Mammary epithelial cell (primary cell): Measurements from ENCODE around the gene CFAP210.

Source experiments
- EZH2 ChIP-seq: IDR thresholded peaks from 2 replicates; pipeline ENCODE4 v1.6.1; 2012; ENCODE audit warnings: low read length, inconsistent platforms, borderline replicate concordance
- TF ChIP-seq, protein P1 (sequence below), 2 donors: IDR thresholded peaks in 1 of 2; conservative IDR thresholded peaks in 1 of 2; 2 replicates each; pipeline ENCODE4 v1.5.1; 2011 to 2012; ENCODE audit warnings: inconsistent platforms in 2 of 2, low read length in 2 of 2, mild to moderate bottlenecking in 2 of 2, control low read depth in 1 of 2, low read depth in 1 of 2; ENCODE audit not compliant: insufficient read depth in 1 of 2; ENCODE audit errors: extremely low read depth in 1 of 2

DNA sequence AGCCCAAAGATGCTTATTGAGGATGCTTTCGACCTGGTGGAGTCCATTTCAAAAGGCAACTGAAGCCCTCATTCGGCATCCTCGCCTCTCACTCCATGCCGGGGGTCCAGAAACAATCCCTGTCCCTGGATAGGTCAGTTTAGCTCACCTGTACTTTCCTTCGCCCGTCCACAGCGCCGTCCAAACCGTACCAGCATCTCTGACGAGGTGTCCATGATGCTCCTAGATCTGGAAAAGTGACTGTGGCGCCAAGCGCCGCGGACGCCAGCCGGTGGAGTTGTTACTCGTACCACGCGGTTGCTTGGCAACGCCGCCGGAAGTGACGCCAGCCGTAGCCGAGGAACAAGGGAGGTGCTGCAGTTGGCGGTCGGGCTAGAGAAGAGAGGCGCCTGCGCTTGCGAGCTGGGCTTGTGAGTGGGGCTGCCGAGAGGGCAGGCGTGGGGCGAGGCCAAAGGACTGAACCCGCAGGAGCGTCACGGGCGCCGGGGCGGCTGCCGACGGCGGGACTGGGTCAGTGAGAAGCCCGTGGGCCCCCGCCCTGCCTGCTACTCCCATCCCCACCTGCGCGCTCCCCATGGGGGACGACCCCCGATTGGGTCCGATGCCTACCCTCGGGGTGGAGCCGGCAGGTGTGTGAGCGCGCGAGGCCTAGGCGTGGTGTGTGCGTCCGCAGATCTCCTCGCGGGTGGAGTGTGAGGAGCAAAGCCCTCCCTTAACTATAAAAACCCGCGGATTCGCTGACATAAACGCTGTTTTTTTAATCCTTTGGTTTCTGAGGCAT, at the start of gene CFAP210, which contains the start of gene PHOSPHO2:
- TF ChIP-seq, protein P1, sequence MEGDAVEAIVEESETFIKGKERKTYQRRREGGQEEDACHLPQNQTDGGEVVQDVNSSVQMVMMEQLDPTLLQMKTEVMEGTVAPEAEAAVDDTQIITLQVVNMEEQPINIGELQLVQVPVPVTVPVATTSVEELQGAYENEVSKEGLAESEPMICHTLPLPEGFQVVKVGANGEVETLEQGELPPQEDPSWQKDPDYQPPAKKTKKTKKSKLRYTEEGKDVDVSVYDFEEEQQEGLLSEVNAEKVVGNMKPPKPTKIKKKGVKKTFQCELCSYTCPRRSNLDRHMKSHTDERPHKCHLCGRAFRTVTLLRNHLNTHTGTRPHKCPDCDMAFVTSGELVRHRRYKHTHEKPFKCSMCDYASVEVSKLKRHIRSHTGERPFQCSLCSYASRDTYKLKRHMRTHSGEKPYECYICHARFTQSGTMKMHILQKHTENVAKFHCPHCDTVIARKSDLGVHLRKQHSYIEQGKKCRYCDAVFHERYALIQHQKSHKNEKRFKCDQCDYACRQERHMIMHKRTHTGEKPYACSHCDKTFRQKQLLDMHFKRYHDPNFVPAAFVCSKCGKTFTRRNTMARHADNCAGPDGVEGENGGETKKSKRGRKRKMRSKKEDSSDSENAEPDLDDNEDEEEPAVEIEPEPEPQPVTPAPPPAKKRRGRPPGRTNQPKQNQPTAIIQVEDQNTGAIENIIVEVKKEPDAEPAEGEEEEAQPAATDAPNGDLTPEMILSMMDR (conservative IDR thresholded peaks at IDR 0.05 in 1 of 2, IDR thresholded peaks at IDR 0.05 in 1 of 2; ENCODE audit: extremely low read depth in 1 of 2, insufficient read depth in 1 of 2, low read depth in 1 of 2, low read length in 2 of 2), result no peak
- TF ChIP-seq EZH2, result no peak
